ENCODE results near the gene GPT2. TPM values are rescaled to one million over a fixed set of nuclear protein-coding genes. Genes with fewer than 3 reads are reported as not detected.

The GPT2 gene
- total RNA-seq, 1 experiment from 2014 or later, result 12.7 TPM

GRCh38 chr16:46839986-46840443, 44.1 kb upstream of the GPT2 start:
- no peak for TF ChIP-seq CTCF (IDR thresholded peaks at IDR 0.05)
- no peak for TF ChIP-seq REST (IDR thresholded peaks at IDR 0.05; ENCODE audit: insufficient read depth in 1 of 2, low read depth in 2 of 2, low read length in 1 of 2)
- no peak for TF ChIP-seq TCF7L2 (IDR thresholded peaks at IDR 0.05; ENCODE audit: low read depth, low read length)
- TF ChIP-seq POLR2AphosphoS5 (IDR thresholded peaks at IDR 0.05; ENCODE audit: low read depth, low read length), result no peak
- no peak for TF ChIP-seq SIN3A (IDR thresholded peaks at IDR 0.05; ENCODE audit: borderline replicate concordance, insufficient read depth, low read depth, low read length)
- no peak for ATAC-seq
- in situ Hi-C loops (cut with HindIII; ENCODE audit: low pct_unique_long_range_greater_than_20kb, low sequenced_read_pairs), result no loop called here
- intact Hi-C loops (cut with micrococcal nuclease; ENCODE audit: unreplicated experiment), result no loop called here
- H3K4me3 ChIP-seq (ENCODE audit: low read depth in 2 of 2, low read length in 2 of 2), result no peak overlapping the region
- ChIA-PET POLR2A (no interaction called here), CTCF (no interaction called here)
- no peaks in the 10 kb centered on the region for H3K36me3 ChIP-seq (ENCODE audit: control insufficient read depth, insufficient read depth, low read length)
- DNase-seq (ENCODE audit: low read depth, low spot score), result no peak
- no peaks in the 10 kb centered on the region for H3K27me3 ChIP-seq (ENCODE audit: control insufficient read depth, insufficient read depth, low read length)
- no TSS peak for BruUV-seq (replicated peaks)
- no peaks in the 10 kb centered on the region for H3K9me3 ChIP-seq (ENCODE audit: control insufficient read depth, insufficient read depth, low read depth, low read length)
- H3K4me1 ChIP-seq (ENCODE audit: control insufficient read depth, insufficient read depth, low read length), result no peaks in the 10 kb centered on the region
- H3K27ac ChIP-seq (ENCODE audit: low read length), result no peak overlapping the region

GRCh38 chr16:46842192-46842895, 41.8 kb upstream of the GPT2 start:
- ChIA-PET CTCF (no interaction called here), POLR2A (interaction anchor here (0.7 kb wide), 1 partner anchor 12 kb away, joined by 7 read pairs; no protein-coding TSS in a partner anchor)
- in situ Hi-C loops (cut with HindIII; ENCODE audit: low pct_unique_long_range_greater_than_20kb, low sequenced_read_pairs), result no loop called here

More at GRCh38 chr16:46842192-46842895, 41.8 kb upstream of the GPT2 start:
- DNase-seq (ENCODE audit: low read depth, low spot score) (no peak), ATAC-seq (no peak)
- Histone ChIP-seq H3K27me3 (ENCODE audit: control insufficient read depth, insufficient read depth, low read length) (no peaks in the 10 kb centered on the region), H3K27ac (ENCODE audit: low read length) (no peak overlapping the region), H3K9me3 (ENCODE audit: control insufficient read depth, insufficient read depth, low read depth, low read length) (no peaks in the 10 kb centered on the region), H3K4me3 (ENCODE audit: low read depth in 2 of 2, low read length in 2 of 2) (no peak overlapping the region), H3K36me3 (ENCODE audit: control insufficient read depth, insufficient read depth, low read length) (no peaks in the 10 kb centered on the region), H3K4me1 (ENCODE audit: control insufficient read depth, insufficient read depth, low read length) (no peaks in the 10 kb centered on the region)
- BruUV-seq (replicated peaks), result no TSS peak
- no peak for TF ChIP-seq POLR2AphosphoS5 (IDR thresholded peaks at IDR 0.05; ENCODE audit: low read depth, low read length)
- TF ChIP-seq CTCF (IDR thresholded peaks at IDR 0.05), result no peak
- TF ChIP-seq TCF7L2 (IDR thresholded peaks at IDR 0.05; ENCODE audit: low read depth, low read length), result no peak
- no peak for TF ChIP-seq REST (IDR thresholded peaks at IDR 0.05; ENCODE audit: insufficient read depth in 1 of 2, low read depth in 2 of 2, low read length in 1 of 2)
- TF ChIP-seq SIN3A (IDR thresholded peaks at IDR 0.05; ENCODE audit: borderline replicate concordance, insufficient read depth, low read depth, low read length), result no peak
- intact Hi-C loops (cut with micrococcal nuclease; ENCODE audit: unreplicated experiment), result no loop called here
